ENCODE results near the gene SIL1.
"Not testable (repeated sequence)": the region's sequence is repeated elsewhere in the genome, so short reads cannot be mapped to it uniquely, and the experiment has no call there.

Gene SIL1

GRCh38 chr5:139171779-139172404 is 26.3 kb downstream of the SIL1 start:
- ChIA-PET POLR2A (no interaction called here), CTCF (interaction anchor here (0.7 kb wide), 1 partner anchor 358 kb away, joined by 4 read pairs; no protein-coding TSS in a partner anchor)
- no peak for DNase-seq (ENCODE audit: extremely low spot score)
- no peak for TF ChIP-seq NFRKB (IDR thresholded peaks at IDR 0.05)
- TF ChIP-seq ARNT (IDR thresholded peaks at IDR 0.05) = no peak
- TF ChIP-seq SUZ12 (IDR thresholded peaks at IDR 0.05) = no peak
- TF ChIP-seq BHLHE40 (IDR thresholded peaks at IDR 0.05; ENCODE audit: borderline replicate concordance) = no peak
- no peak for TF ChIP-seq FOXK2 (IDR thresholded peaks at IDR 0.05)
- no peak for TF ChIP-seq PKNOX1 (IDR thresholded peaks at IDR 0.05)
- TF ChIP-seq L3MBTL2 (conservative IDR thresholded peaks at IDR 0.05) = no peak
- TF ChIP-seq ELF4 (IDR thresholded peaks at IDR 0.05) = no peak
- no peak for TF ChIP-seq TARDBP (IDR thresholded peaks at IDR 0.05)
- TF ChIP-seq HDGF (IDR thresholded peaks at IDR 0.05; ENCODE audit: borderline replicate concordance) = no peak
- TF ChIP-seq FOXM1 (IDR thresholded peaks at IDR 0.05; ENCODE audit: borderline replicate concordance) = no peak
- no peak for TF ChIP-seq ZNF384 (IDR thresholded peaks at IDR 0.05)
- TF ChIP-seq LEF1 (IDR thresholded peaks at IDR 0.05; ENCODE audit: borderline replicate concordance) = no peak
- TF ChIP-seq CTBP1 (IDR thresholded peaks at IDR 0.05; ENCODE audit: borderline replicate concordance) = no peak

- no peak for TF ChIP-seq ELF4 (IDR thresholded peaks at IDR 0.05)
- no peak for TF ChIP-seq L3MBTL2 (conservative IDR thresholded peaks at IDR 0.05)
- no peak for TF ChIP-seq SUZ12 (IDR thresholded peaks at IDR 0.05)
- no peak for TF ChIP-seq FOXA1 (IDR thresholded peaks at IDR 0.05)
- no peak for TF ChIP-seq LEF1 (IDR thresholded peaks at IDR 0.05; ENCODE audit: borderline replicate concordance)
- no peak for TF ChIP-seq FOXM1 (IDR thresholded peaks at IDR 0.05; ENCODE audit: borderline replicate concordance)
- no peak for TF ChIP-seq PKNOX1 (IDR thresholded peaks at IDR 0.05)
- no peak for TF ChIP-seq HDGF (IDR thresholded peaks at IDR 0.05; ENCODE audit: borderline replicate concordance)
- no peak for TF ChIP-seq SP1 (IDR thresholded peaks at IDR 0.05)
- no peak for TF ChIP-seq BHLHE40 (IDR thresholded peaks at IDR 0.05; ENCODE audit: borderline replicate concordance)
- no peak for TF ChIP-seq TARDBP (IDR thresholded peaks at IDR 0.05)
- TF ChIP-seq FOXK2 (IDR thresholded peaks at IDR 0.05) = no peak
- TF ChIP-seq ARNT (IDR thresholded peaks at IDR 0.05) = no peak
- TF ChIP-seq CTBP1 (IDR thresholded peaks at IDR 0.05; ENCODE audit: borderline replicate concordance) = no peak
- no peak for TF ChIP-seq ZNF384 (IDR thresholded peaks at IDR 0.05)
- TF ChIP-seq NFRKB (IDR thresholded peaks at IDR 0.05) = no peak
- no peak for DNase-seq (ENCODE audit: extremely low spot score)
- ChIA-PET CTCF (no interaction called here), POLR2A (interaction anchor here (0.9 to 1.2 kb wide), 3 partner anchors 11 to 126 kb away, joined by 3 to 9 read pairs (median 4); partner anchors contain the start of genes MATR3 and SIL1)
Measured at GRCh38 chr5:139167952-139168720, 30.0 kb downstream of the SIL1 start.

GRCh38 chr5:139167533-139167932 is 30.6 kb downstream of the SIL1 start:
- TF ChIP-seq NFRKB (IDR thresholded peaks at IDR 0.05) (no peak), HDGF (IDR thresholded peaks at IDR 0.05; ENCODE audit: borderline replicate concordance) (no peak), TARDBP (IDR thresholded peaks at IDR 0.05) (no peak), L3MBTL2 (conservative IDR thresholded peaks at IDR 0.05) (no peak), ELF4 (IDR thresholded peaks at IDR 0.05) (no peak), PKNOX1 (IDR thresholded peaks at IDR 0.05) (no peak), FOXM1 (IDR thresholded peaks at IDR 0.05; ENCODE audit: borderline replicate concordance) (no peak), BHLHE40 (IDR thresholded peaks at IDR 0.05; ENCODE audit: borderline replicate concordance) (no peak), SUZ12 (IDR thresholded peaks at IDR 0.05) (no peak)
- POLR2A ChIA-PET = interaction anchor here (0.9 to 1.2 kb wide), 3 partner anchors 11 to 126 kb away, joined by 3 to 9 read pairs (median 4); partner anchors contain the start of genes MATR3 and SIL1

GRCh38 chr5:139167063-139167462 is 31.1 kb downstream of the SIL1 start:
- POLR2A ChIA-PET = interaction anchor here (1.2 kb wide), 1 partner anchor 31 kb away, joined by 9 read pairs; the partner anchor contains the start of gene SIL1
- CTCF ChIA-PET = no interaction called here
- no peak for DNase-seq (ENCODE audit: extremely low spot score)
- TF ChIP-seq SUZ12 (IDR thresholded peaks at IDR 0.05) (no peak), L3MBTL2 (conservative IDR thresholded peaks at IDR 0.05) (no peak), SP1 (IDR thresholded peaks at IDR 0.05) (no peak), FOXM1 (IDR thresholded peaks at IDR 0.05; ENCODE audit: borderline replicate concordance) (no peak), TARDBP (IDR thresholded peaks at IDR 0.05) (no peak)

More at GRCh38 chr5:139167533-139167932, 30.6 kb downstream of the SIL1 start:
- CTCF ChIA-PET = no interaction called here
- DNase-seq (ENCODE audit: extremely low spot score) = no peak

GRCh38 chr5:139164897-139165296 is 33.3 kb downstream of the SIL1 start:
- POLR2A ChIA-PET; DNase-seq (ENCODE audit: extremely low spot score): not testable (repeated sequence)
- CTCF ChIA-PET = interaction anchor here (1.1 kb wide), 1 partner anchor 29 kb away, joined by 3 read pairs; no protein-coding TSS in a partner anchor

GRCh38 chr5:139164020-139164419 is 34.1 kb downstream of the SIL1 start:
- ChIA-PET POLR2A (no interaction called here), CTCF (interaction anchor here (1.1 kb wide), 1 partner anchor 30 kb away, joined by 3 read pairs; no protein-coding TSS in a partner anchor)
- TF ChIP-seq PKNOX1 (IDR thresholded peaks at IDR 0.05) (no peak), NFRKB (IDR thresholded peaks at IDR 0.05) (no peak), SUZ12 (IDR thresholded peaks at IDR 0.05) (no peak)
- no peak for DNase-seq (ENCODE audit: extremely low spot score)

Measured in HEK293T (cell line).